Liver (tissue), 9 donors: ENCODE measurements around the gene CELSR2. TPM values are rescaled to one million over a fixed set of nuclear protein-coding genes. Genes with fewer than 3 reads are reported as not detected.
"Not testable (repeated sequence)": the region's sequence is repeated elsewhere in the genome, so short reads cannot be mapped to it uniquely, and the experiment has no call there.

Source experiments
- DNase-seq: peaks from one replicate; pipeline ENCODE4 v3.0.0-alpha.2; 2017; ENCODE audit warnings: low spot score
- H3K27ac ChIP-seq, 2 donors: one replicate each; pipeline ENCODE4 v1.7.0; 2013; ENCODE audit warnings: inconsistent platforms in 2 of 2, low read length in 2 of 2, control low read depth in 1 of 2, low read depth in 1 of 2, mild to moderate bottlenecking in 1 of 2
- H3K27me3 ChIP-seq, 4 donors: one replicate each; pipeline versions ENCODE4 v1.6.1 to v1.7.0; 2013; ENCODE audit warnings: low read length in 3 of 4, inconsistent platforms in 1 of 4, mild to moderate bottlenecking in 1 of 4, moderate library complexity in 1 of 4; ENCODE audit not compliant: control insufficient read depth in 4 of 4, insufficient read depth in 4 of 4
- H3K36me3 ChIP-seq, 4 donors: one replicate each; pipeline versions ENCODE4 v1.6.1 to v1.7.0; 2013; ENCODE audit warnings: low read length in 3 of 4, mild to moderate bottlenecking in 3 of 4, low read depth in 1 of 4, moderate library complexity in 1 of 4; ENCODE audit not compliant: control insufficient read depth in 4 of 4, insufficient read depth in 3 of 4
- H3K4me1 ChIP-seq, 4 donors: one replicate each; pipeline versions ENCODE4 v1.6.1 to v1.7.0; 2013; ENCODE audit warnings: low read length in 3 of 4, mild to moderate bottlenecking in 3 of 4, moderate library complexity in 1 of 4; ENCODE audit not compliant: control insufficient read depth in 4 of 4, insufficient read depth in 4 of 4
- H3K4me3 ChIP-seq, 3 donors: one replicate each; pipeline versions ENCODE4 v1.6.1 to v1.7.0; 2013; ENCODE audit warnings: low read length in 3 of 3, control low read depth in 1 of 3, low read depth in 1 of 3, mild to moderate bottlenecking in 1 of 3
- H3K9ac ChIP-seq, 2 donors: one replicate each; pipeline ENCODE4 v1.7.0; 2013; ENCODE audit warnings: low read length in 2 of 2, mild to moderate bottlenecking in 2 of 2, moderate library complexity in 2 of 2, control low read depth in 1 of 2, low read depth in 1 of 2
- H3K9me3 ChIP-seq, 4 donors: one replicate each; pipeline versions ENCODE4 v1.6.1 to v1.7.0; 2013; ENCODE audit warnings: low read length in 3 of 4; ENCODE audit not compliant: control insufficient read depth in 4 of 4
- ATF3 ChIP-seq: IDR thresholded peaks from 2 replicates; pipeline ENCODE4 v1.6.1; 2016; ENCODE audit warnings: antibody characterized with exemption
- CTCF ChIP-seq: fragments of 150-350 bp; IDR thresholded peaks from 2 replicates; pipeline ENCODE4 v1.5.1; 2017; ENCODE audit warnings: improper control_type of control experiment, low read depth, low read length; ENCODE audit not compliant: missing input control
- FOXA1 ChIP-seq: IDR thresholded peaks from 2 replicates; pipeline ENCODE4 v1.6.1; 2016; ENCODE audit warnings: antibody characterized with exemption
- FOXA2 ChIP-seq: IDR thresholded peaks from 2 replicates; pipeline ENCODE4 v1.6.1; 2016; ENCODE audit warnings: antibody characterized with exemption
- GABPA ChIP-seq, 2 donors: IDR thresholded peaks in 1 of 2; conservative IDR thresholded peaks in 1 of 2; 2 replicates each; pipeline ENCODE4 v1.6.1; 2016; ENCODE audit warnings: antibody characterized with exemption in 2 of 2, mild to moderate bottlenecking in 1 of 2, moderate library complexity in 1 of 2
- HNF4A ChIP-seq, 2 donors: conservative IDR thresholded peaks; 2 replicates each; pipeline ENCODE4 v1.6.1; 2016; ENCODE audit warnings: antibody characterized with exemption in 2 of 2, mild to moderate bottlenecking in 2 of 2
- HNF4G ChIP-seq: IDR thresholded peaks from 2 replicates; pipeline ENCODE4 v1.6.1; 2016; ENCODE audit warnings: antibody characterized with exemption
- JUND ChIP-seq, 2 donors: IDR thresholded peaks; 2 replicates each; pipeline ENCODE4 v1.6.1; 2016; ENCODE audit warnings: antibody characterized with exemption in 2 of 2
- MAX ChIP-seq: IDR thresholded peaks from 2 replicates; pipeline ENCODE4 v1.6.1; 2016; ENCODE audit warnings: antibody characterized with exemption
- NR2F2 ChIP-seq: IDR thresholded peaks from 2 replicates; pipeline ENCODE4 v1.6.1; 2016; ENCODE audit warnings: antibody characterized with exemption
- RAD21 ChIP-seq, 2 donors: IDR thresholded peaks; 2 replicates each; pipeline ENCODE4 v1.6.1; 2016; ENCODE audit warnings: antibody characterized with exemption in 2 of 2, mild to moderate bottlenecking in 2 of 2
- RXRA ChIP-seq, 2 donors: IDR thresholded peaks; 2 replicates each; pipeline ENCODE4 v1.6.1; 2017 to 2018; ENCODE audit warnings: antibody characterized with exemption in 2 of 2, mild to moderate bottlenecking in 1 of 2
- SP1 ChIP-seq: IDR thresholded peaks from 2 replicates; pipeline ENCODE4 v1.6.1; 2018; ENCODE audit warnings: antibody characterized with exemption, mild to moderate bottlenecking
- TAF1 ChIP-seq: conservative IDR thresholded peaks from 2 replicates; pipeline ENCODE4 v1.6.1; 2016; ENCODE audit warnings: antibody characterized with exemption, mild to moderate bottlenecking
- YY1 ChIP-seq: IDR thresholded peaks from 2 replicates; pipeline ENCODE4 v1.6.1; 2016; ENCODE audit warnings: antibody characterized with exemption, mild to moderate bottlenecking
- WGBS: extraction: QIAGEN DNeasy Blood & Tissue Kit; methylation state at CpG from one replicate; pipeline ENCODE4 v1.1.7; 2013; 5-methylcytosine and 5-hydroxymethylcytosine counted together
- polyA plus RNA-seq, 2 donors: library from polyadenylated mRNA; stranded (reverse) in 1 of 2; unstranded in 1 of 2; fragments of 200-250 nt in 1 of 2; fragments of >200 nt in 1 of 2; fragmentation: Nextera tagmentation in 1 of 2; extraction: Ambion mirVana in 1 of 2; gene quantifications; one replicate each; pipeline versions ENCODE4 v1.2.1 to v1.2.3, GENCODE V29; 2013 to 2015
- total RNA-seq, 2 donors: library from RNA; depleted of rRNA; stranded (reverse); fragments of >200 nt; gene quantifications; one replicate each; pipeline ENCODE4 v1.2.3, GENCODE V29; 2014
- donor health status: healthy.
- donor health status: healthy.
- donor health status: healthy.
- donor health status: healthy.
- donor health status: healthy.

The CELSR2 gene
- total and polyA plus RNA-seq, 4 donors, result 0.73 to 1.6 (median 1.2) TPM

- Histone ChIP-seq H3K4me1 (peaks cover 6 to 32% (median 25%) of the 10 kb centered on the region in 4 donors), H3K27ac (peak overlapping the region in 1 of 2 donors; percentile 17), H3K27me3 (no peaks in the 10 kb centered on the region), H3K4me3 (no peak overlapping the region), H3K9me3 (no peaks in the 10 kb centered on the region), H3K36me3 (no peaks in the 10 kb centered on the region), H3K9ac (no peak overlapping the region)
- WGBS, result 88% methylated on average over 4 of the region's 4 CpGs
- TF ChIP-seq JUND (IDR thresholded peaks at IDR 0.05), result peak in 1 of 2 donors; percentile 19
- no peak for TF ChIP-seq SP1
- TF ChIP-seq NR2F2, result no peak
- TF ChIP-seq CTCF, result no peak
- no peak for TF ChIP-seq HNF4G
- TF ChIP-seq HNF4A (conservative IDR thresholded peaks at IDR 0.05), result no peak
- TF ChIP-seq FOXA1, result no peak
- DNase-seq, result no peak
These were observed 32.7 kb upstream of the CELSR2 start for GRCh38 chr1:109216662-109217061.

- Histone ChIP-seq H3K9me3 (no peaks in the 10 kb centered on the region), H3K27ac (no peak overlapping the region), H3K4me1 (peaks cover 3 to 27% (median 23%) of the 10 kb centered on the region in 4 donors), H3K27me3 (no peaks in the 10 kb centered on the region), H3K36me3 (peaks cover 0 to 3% (median 1%) of the 10 kb centered on the region in 4 donors), H3K9ac (no peak overlapping the region), H3K4me3 (no peak overlapping the region)
- TF ChIP-seq RXRA (IDR thresholded peaks at IDR 0.05), result no peak
- no peak for TF ChIP-seq GABPA (IDR thresholded peaks at IDR 0.05 in 1 of 2, conservative IDR thresholded peaks at IDR 0.05 in 1 of 2)
- TF ChIP-seq CTCF, result no peak
- no peak for TF ChIP-seq YY1
- no peak for TF ChIP-seq MAX
- no peak for TF ChIP-seq RAD21 (IDR thresholded peaks at IDR 0.05)
- no peak for TF ChIP-seq JUND (IDR thresholded peaks at IDR 0.05)
- TF ChIP-seq TAF1, result no peak
- no peak for TF ChIP-seq HNF4G
- no peak for TF ChIP-seq FOXA2
- TF ChIP-seq FOXA1, result no peak
- no peak for TF ChIP-seq ATF3
- WGBS, result 59% methylated on average over 3 of the region's 3 CpGs
- no peak for DNase-seq
These were observed 30.8 kb upstream of the CELSR2 start for GRCh38 chr1:109218516-109218915.

GRCh38 chr1:109221201-109221600 lies 28.1 kb upstream of the CELSR2 start:
- not testable (repeated sequence) for H3K9ac ChIP-seq, DNase-seq, H3K36me3 ChIP-seq, H3K9me3 ChIP-seq, H3K4me1 ChIP-seq, H3K4me3 ChIP-seq, H3K27ac ChIP-seq, H3K27me3 ChIP-seq
- 98% methylated on average over 9 of the region's 9 CpGs for WGBS
